OCI-LY7 (cell line): ENCODE results near the gene OR6K2.

Experiments
- CTCF ChIP-seq: fragments of 200-600 bp; sonication (generic); conservative IDR thresholded peaks from 2 replicates; pipeline ENCODE4 v1.5.1; 2014; ENCODE audit warnings: mild to moderate bottlenecking, antibody characterized with exemption, low read length, moderate library complexity, mixed read lengths
- EZH2phosphoT487 ChIP-seq: fragments of 200-600 bp; sonication (generic); IDR thresholded peaks from 2 replicates; pipeline ENCODE4 v1.6.1; 2018; ENCODE audit warnings: low read depth, borderline replicate concordance, mild to moderate bottlenecking, mixed run types, antibody characterized with exemption, low read length, moderate library complexity, mixed read lengths

DNA sequence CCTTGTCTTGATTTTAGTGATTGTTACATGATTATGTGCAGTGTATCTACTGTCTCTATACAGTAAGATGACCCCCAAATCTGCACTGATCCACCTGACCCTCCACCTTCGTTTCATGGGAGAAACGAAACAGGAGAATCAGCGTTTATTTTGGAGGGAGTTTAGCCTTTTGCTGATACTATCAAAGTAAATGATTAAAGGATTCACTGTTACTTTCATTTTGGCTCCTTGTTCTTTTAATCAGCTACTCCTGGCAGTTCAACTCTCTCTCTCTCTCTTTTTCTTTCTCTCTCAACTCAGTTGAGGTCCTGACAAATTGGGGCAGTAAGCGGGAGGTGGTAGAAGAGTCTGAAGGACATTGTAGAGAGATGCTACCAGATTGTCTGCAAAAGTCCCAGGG is 30.0 kb upstream of the OR6K2 start:
- TF ChIP-seq CTCF: no peak
- no peak for TF ChIP-seq EZH2phosphoT487
